NB4 (cell line): Measurements from ENCODE around the gene PLXNB2.

Experiments
- MYC ChIP-seq: IDR thresholded peaks from 2 replicates; pipeline ENCODE4 v1.6.1; 2011; ENCODE audit warnings: low read depth, low read length
- POLR2A ChIP-seq: IDR thresholded peaks from 2 replicates; pipeline ENCODE4 v1.6.1; 2011; ENCODE audit warnings: mild to moderate bottlenecking; ENCODE audit not compliant: insufficient read length; ENCODE audit errors: extremely low read depth
- TF ChIP-seq, protein P1 (sequence below): IDR thresholded peaks from one replicate; pipeline ENCODE4 v1.5.1; 2012; ENCODE audit warnings: low read depth, low read length
- TF ChIP-seq, protein P2 (sequence below): IDR thresholded peaks from 2 replicates; pipeline ENCODE4 v1.6.1; 2011; ENCODE audit warnings: low read depth, low read length

GRCh38 chr22:50320116-50320515, 12.7 kb upstream of the PLXNB2 start:
- TF ChIP-seq, protein P1, sequence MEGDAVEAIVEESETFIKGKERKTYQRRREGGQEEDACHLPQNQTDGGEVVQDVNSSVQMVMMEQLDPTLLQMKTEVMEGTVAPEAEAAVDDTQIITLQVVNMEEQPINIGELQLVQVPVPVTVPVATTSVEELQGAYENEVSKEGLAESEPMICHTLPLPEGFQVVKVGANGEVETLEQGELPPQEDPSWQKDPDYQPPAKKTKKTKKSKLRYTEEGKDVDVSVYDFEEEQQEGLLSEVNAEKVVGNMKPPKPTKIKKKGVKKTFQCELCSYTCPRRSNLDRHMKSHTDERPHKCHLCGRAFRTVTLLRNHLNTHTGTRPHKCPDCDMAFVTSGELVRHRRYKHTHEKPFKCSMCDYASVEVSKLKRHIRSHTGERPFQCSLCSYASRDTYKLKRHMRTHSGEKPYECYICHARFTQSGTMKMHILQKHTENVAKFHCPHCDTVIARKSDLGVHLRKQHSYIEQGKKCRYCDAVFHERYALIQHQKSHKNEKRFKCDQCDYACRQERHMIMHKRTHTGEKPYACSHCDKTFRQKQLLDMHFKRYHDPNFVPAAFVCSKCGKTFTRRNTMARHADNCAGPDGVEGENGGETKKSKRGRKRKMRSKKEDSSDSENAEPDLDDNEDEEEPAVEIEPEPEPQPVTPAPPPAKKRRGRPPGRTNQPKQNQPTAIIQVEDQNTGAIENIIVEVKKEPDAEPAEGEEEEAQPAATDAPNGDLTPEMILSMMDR = no peak
- TF ChIP-seq MYC = no peak
- no peak for TF ChIP-seq POLR2A
- TF ChIP-seq, protein P2, sequence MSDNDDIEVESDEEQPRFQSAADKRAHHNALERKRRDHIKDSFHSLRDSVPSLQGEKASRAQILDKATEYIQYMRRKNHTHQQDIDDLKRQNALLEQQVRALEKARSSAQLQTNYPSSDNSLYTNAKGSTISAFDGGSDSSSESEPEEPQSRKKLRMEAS = no peak
